Activated CD4-positive, alpha-beta T cell treated with anti-CD3 and anti-CD28 coated beads for 1 hour (primary cell): ENCODE results near the gene PPP3CB.
"Not testable (repeated sequence)": the region's sequence is repeated elsewhere in the genome, so short reads cannot be mapped to it uniquely, and the experiment has no call there.

Experiments
- DNase-seq: peaks from one replicate; pipeline ENCODE4 v3.0.0-alpha.2; 2020

The PPP3CB gene

DNA sequence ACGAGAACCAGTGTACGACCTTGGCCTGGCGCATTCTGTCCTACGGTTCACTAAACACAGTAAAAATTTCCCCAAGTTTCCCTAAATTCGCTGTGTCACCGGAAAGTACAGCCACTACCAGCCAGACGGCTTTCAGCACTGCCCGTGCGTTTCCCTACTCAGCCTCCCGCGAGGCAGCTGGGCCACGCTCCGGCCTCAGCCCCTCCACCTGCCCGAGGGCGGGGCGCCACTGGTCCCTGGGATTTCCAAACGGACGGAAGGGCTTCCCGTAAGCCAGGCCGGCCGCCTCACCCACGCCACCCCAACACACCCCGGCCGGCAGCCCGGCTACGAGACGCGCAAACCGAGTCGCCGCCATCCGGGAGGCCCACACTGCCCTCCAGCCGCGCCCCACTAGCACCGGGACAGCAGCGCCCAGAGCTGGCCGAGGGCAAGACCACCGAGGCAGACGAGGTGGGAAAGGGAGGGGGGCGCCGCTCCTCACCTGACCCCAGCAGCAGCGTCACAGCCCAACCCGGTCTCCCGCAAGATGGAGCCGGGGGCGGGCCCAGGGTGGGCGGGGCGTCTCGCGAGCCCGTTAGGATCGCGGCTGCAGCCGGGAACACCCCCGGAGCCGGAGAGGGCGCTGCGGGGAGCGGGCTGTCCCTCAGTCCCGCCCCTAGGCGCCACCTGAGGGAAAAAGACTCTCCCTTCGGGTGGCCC lies 82.1 kb downstream of the PPP3CB start, which contains the start of gene ANXA7:
TSS of gene ANXA7 (minus strand) at position 531 of the 702 bp plus-strand sequence. CDS start 13,202 bp downstream, outside the sequence.
- peak; percentile 88 for DNase-seq

DNA sequence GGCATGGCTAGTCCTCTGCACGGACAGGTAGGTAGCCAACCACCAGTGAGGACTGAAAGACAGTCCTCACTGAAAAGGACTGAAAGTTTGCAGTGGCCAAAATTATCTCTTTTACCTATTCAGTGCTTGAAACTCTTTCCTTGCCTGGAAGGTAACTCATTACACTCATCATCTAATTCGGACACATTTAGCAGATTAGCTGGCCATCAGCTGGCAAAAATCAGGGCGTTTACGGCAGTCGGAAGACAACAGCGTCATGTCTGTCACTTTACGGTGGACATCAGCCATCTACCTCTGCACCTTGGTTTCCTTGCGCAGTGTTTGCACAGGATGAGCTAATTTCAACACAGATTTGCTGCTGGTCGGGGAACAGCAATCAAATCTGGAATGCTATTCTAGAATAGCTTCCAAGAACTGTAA lies 82.7 kb downstream of the PPP3CB start:
- DNase-seq = no peak

DNA sequence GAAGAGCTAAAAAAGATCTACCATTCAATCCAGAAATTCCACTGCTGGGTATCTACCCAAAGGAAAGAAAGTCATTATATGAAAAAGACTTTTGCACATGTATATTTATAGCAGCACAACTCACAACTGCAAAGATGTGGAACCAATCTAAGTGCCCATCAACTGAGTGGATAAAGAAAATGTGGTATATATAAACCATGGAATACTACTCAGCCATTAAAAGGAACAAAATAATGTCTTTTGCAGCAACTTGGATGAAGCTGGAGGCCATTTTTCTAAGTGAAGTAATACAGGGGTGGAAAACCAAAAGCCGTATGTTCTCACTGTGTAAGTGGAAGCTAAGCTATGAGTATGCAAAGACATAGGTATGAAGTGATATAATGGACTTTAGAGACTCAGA lies 84.9 kb downstream of the PPP3CB start:
- DNase-seq = no peak

DNA sequence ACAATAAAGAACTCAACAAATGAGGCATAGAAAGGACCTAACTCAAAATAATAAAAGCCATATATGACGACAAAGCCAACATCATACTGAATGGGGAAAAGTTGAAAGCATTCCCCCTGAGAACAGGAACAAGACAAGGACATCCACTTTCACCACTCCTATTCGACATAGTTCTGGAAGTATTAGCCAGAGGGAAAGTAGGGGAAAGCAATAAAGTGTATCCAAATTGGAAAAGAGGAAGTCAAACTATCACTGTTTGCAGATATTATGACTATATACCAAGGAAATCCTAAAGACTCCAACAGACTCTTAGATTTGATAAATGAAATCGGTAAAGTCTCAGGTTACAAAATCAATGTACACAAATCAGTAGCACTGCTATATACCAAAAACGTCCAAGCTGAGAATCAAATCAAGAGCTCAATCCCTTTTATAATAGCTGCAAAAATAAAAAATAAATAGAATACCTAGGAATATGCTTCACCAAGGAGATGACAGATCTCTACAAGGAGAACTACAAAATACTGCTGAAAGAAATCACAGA lies 86.8 kb downstream of the PPP3CB start:
- DNase-seq = no peak

DNA sequence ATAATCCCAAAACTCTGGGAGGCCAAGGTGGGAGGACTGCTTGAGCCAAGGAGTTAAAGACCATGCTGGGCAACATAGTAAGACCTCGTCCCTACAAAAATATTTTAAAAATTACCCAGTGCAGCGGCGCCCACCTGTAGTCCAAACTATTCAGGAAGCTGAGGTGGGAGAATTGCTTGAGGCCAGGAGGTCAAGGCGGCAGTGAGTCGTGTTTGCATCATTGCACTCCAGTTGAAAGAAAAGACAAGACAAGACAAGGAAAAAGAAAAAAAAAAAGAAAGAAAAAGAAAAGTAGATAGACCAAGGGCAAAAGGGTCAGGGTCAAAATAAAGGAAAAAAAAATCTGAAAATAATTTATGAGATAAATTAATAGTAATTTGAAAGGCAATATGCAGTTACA lies 87.8 kb downstream of the PPP3CB start:
- DNase-seq = no peak

- DNase-seq = no peak
These were observed 88.3 kb downstream of the PPP3CB start for GRCh38 chr10:73407495-73407894.

- DNase-seq = no peak
These were observed 89.0 kb downstream of the PPP3CB start for GRCh38 chr10:73406846-73407245.

DNA sequence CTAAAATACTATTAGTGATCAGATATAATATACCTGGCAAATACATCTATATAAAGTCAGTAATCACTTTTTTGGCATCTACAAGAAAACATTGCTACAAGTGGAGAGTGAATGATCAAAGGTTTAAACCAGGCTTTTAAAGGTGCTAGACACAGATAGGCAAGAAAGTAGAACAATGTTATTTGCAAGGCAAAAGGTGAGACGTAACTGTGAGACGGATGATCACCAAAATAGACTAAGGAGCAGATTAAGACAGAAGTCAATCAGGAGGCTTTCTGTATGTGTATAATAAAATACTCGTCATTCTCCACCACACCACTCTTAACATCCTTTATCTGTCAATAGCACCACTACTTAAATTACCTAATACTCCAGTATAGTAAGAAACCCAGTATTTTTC lies 90.3 kb downstream of the PPP3CB start:
- no peak for DNase-seq

- no peak for DNase-seq
These were observed 91.1 kb downstream of the PPP3CB start for GRCh38 chr10:73404690-73405089.

- no peak for DNase-seq
These were observed 94.2 kb downstream of the PPP3CB start for GRCh38 chr10:73401636-73402035.

DNA sequence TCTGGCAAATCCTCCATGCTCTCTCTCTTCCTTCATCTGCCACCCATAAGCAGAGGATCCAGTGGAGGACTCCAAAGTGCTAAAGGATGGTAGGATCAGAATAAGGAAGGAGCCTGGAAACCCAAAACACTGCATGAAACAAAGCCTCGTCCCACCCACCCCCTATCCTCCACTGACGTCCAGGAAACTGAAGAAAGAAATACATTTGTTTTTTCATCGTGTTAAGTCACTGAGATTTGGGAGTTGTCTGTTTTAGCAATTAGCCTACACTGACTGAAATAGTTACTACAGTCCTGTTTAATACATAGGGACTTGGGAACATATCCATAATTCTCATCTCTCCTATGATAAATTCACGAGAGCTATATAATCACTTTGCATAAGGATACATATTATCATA lies 96.8 kb downstream of the PPP3CB start:
- DNase-seq = no peak

- no peak for DNase-seq
These were observed 97.8 kb downstream of the PPP3CB start for GRCh38 chr10:73398024-73398423.

DNA sequence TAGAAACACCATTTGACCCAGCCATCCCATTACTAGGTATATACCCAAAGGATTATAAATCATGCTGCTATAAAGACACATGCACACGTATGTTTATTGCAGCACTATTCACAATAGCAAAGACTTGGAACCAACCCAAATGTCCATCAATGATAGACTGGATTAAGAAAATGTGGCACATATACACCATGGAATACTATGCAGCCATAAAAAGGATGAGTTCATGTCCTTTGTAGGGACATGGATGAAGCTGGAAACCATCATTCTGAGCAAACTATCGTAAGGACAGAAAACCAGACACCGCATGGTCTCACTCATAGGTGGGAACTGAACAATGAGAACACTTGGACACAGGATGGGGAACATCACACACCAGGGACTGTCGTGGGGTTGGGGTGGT lies 101.5 kb downstream of the PPP3CB start:
- DNase-seq = not testable (repeated sequence)

DNA sequence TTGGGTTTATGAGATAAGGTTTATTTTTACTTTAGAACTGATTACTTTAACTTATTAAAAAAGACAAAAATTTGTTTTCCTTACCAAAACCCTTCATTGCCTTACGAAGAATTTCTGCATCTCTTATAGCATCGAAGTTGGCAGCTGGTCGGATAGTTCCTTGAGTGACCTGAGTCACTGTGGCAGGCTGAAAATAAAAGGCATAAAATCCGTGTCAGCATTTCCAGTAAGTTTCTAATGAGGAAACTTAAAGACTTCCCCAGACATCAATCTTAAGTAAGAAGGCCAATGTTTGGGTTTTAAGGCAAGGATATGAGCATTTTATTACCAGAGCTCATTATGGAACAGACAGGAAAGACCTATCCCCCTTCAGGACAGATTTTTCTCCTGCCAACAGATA lies 107.6 kb downstream of the PPP3CB start:
- DNase-seq = no peak

- DNase-seq = no peak
These were observed 109.2 kb downstream of the PPP3CB start for GRCh38 chr10:73386583-73386982.
